Bronchial epithelial cell (primary cell): Measurements from ENCODE around the gene MMP10. TPM values are rescaled to one million over a fixed set of nuclear protein-coding genes. Genes with fewer than 3 reads are reported as not detected.

ENCODE experiments used
- DNase-seq: peaks from one replicate; pipeline ENCODE4 v3.0.0-alpha.2; 2010; ENCODE audit warnings: low read depth
- FAIRE-seq: peaks from 2 replicates; lab custom pipeline; 2011; peaks lifted over from hg19 to GRCh38; lab: Jason Lieb, UNC
- H3K27me3 ChIP-seq: 2 replicates; pipeline ENCODE4 v1.5.1; 2011; ENCODE audit warnings: low read length; ENCODE audit not compliant: control insufficient read depth, insufficient read depth
- H3K36me3 ChIP-seq: 2 replicates; pipeline ENCODE4 v1.5.1; 2011; ENCODE audit warnings: low read length; ENCODE audit not compliant: control insufficient read depth, insufficient read depth
- H3K4me3 ChIP-seq: 2 replicates; pipeline ENCODE4 v1.5.1; 2011; ENCODE audit warnings: mild to moderate bottlenecking, low read depth, low read length, control low read depth
- total RNA-seq: library from RNA; depleted of rRNA; stranded (reverse); fragments of >200 nt; gene quantifications from 2 replicates; pipeline ENCODE4 v1.2.1, GENCODE V29; 2014
- TF ChIP-seq, protein P1 (sequence below): IDR thresholded peaks from 2 replicates; pipeline ENCODE4 v1.5.1; 2011; ENCODE audit warnings: mild to moderate bottlenecking, moderate library complexity, low read length, control low read depth, inconsistent platforms; ENCODE audit not compliant: insufficient read depth, severe bottlenecking

The MMP10 gene
- total RNA-seq, 1 donor from 2014 or later: 4.2 TPM

- no peak overlapping the region for H3K4me3 ChIP-seq
- no peaks in the 10 kb centered on the region for H3K27me3 ChIP-seq
- TF ChIP-seq, protein P1, sequence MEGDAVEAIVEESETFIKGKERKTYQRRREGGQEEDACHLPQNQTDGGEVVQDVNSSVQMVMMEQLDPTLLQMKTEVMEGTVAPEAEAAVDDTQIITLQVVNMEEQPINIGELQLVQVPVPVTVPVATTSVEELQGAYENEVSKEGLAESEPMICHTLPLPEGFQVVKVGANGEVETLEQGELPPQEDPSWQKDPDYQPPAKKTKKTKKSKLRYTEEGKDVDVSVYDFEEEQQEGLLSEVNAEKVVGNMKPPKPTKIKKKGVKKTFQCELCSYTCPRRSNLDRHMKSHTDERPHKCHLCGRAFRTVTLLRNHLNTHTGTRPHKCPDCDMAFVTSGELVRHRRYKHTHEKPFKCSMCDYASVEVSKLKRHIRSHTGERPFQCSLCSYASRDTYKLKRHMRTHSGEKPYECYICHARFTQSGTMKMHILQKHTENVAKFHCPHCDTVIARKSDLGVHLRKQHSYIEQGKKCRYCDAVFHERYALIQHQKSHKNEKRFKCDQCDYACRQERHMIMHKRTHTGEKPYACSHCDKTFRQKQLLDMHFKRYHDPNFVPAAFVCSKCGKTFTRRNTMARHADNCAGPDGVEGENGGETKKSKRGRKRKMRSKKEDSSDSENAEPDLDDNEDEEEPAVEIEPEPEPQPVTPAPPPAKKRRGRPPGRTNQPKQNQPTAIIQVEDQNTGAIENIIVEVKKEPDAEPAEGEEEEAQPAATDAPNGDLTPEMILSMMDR: peak; percentile 58
- DNase-seq (peak; percentile 67), FAIRE-seq (no peak)
- H3K36me3 ChIP-seq: no peaks in the 10 kb centered on the region
Observed at GRCh38 chr11:102810950-102811660, 30.7 kb upstream of the MMP10 start.

GRCh38 chr11:102809971-102810370, 29.5 kb upstream of the MMP10 start:
- TF ChIP-seq, protein P1: no peak
- Histone ChIP-seq H3K4me3 (no peak overlapping the region), H3K36me3 (no peaks in the 10 kb centered on the region), H3K27me3 (no peaks in the 10 kb centered on the region)
- DNase-seq: no peak
- FAIRE-seq: no peak

DNA sequence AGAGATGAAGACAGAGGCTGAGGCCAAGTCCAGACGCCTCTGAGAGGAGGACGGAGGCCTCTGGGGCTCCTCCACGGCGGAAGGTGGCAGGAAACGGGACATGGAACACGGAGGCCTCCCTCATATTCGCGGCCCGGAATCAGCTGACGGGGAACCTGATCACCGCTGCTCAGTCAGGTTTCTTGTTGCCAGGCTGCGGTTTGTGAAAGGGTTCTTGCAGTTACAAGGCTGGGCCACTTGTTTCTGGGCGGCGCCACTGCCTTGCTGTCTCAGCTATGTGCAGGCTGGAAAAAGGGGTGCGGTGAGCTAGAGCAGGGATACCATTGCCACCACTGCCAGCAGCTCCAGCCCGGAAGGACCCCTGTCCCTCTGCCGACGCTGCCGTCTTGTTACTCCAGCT, 27.5 kb upstream of the MMP10 start:
- no peak overlapping the region for H3K4me3 ChIP-seq
- no peak for DNase-seq
- TF ChIP-seq, protein P1: peak; percentile 48
- H3K27me3 ChIP-seq: no peaks in the 10 kb centered on the region
- no peaks in the 10 kb centered on the region for H3K36me3 ChIP-seq
- FAIRE-seq: no peak

DNA sequence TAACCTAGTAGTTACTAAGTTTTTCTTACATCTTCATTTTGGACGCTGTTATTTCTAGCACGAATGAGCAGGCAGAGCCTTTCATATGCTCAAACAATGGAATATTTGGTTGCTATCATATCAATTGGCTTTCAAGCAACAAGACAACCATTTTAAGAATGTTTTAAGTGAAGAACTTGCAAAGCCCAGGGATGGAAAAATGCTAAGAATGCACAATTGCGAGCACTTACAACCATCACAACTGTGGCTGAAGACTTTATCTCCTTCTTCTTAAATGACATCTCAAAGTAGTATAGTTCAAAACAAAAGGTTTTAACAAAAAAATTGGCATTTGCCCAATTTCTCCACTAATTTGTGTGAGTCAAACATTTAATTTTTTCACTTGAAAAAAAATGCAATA, 25.9 kb upstream of the MMP10 start:
- Histone ChIP-seq H3K36me3 (no peaks in the 10 kb centered on the region), H3K4me3 (no peak overlapping the region), H3K27me3 (no peaks in the 10 kb centered on the region)
- TF ChIP-seq, protein P1: no peak
- FAIRE-seq (no peak), DNase-seq (no peak)

DNA sequence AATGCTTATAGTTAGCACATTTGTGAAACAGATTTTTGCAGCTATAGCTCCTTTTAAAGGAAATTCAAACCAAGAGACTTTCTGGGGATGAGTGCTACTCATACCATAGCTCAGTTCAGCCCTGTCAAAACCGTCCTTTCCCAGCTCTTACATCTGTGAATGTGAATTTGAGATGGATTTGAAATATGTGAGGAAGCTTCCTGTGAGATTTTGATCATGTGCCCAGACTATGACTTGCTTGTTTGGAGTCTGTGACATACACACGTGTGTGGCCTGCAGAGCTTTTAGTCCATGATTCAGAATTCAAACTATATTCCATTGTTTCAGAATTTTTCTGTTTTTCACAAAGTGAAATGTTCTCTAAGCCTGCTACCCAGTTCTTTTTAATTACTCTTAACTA, 21.9 kb upstream of the MMP10 start:
- FAIRE-seq (no peak), DNase-seq (peak; percentile 73)
- no peak overlapping the region for H3K4me3 ChIP-seq
- TF ChIP-seq, protein P1: no peak
- H3K27me3 ChIP-seq: no peaks in the 10 kb centered on the region
- no peaks in the 10 kb centered on the region for H3K36me3 ChIP-seq

- H3K4me3 ChIP-seq: no peak overlapping the region
- DNase-seq: no peak
- FAIRE-seq: no peak
Observed at GRCh38 chr11:102800767-102801166, 20.3 kb upstream of the MMP10 start.

More at GRCh38 chr11:102800767-102801166, 20.3 kb upstream of the MMP10 start:
- Histone ChIP-seq H3K27me3 (no peaks in the 10 kb centered on the region), H3K36me3 (no peaks in the 10 kb centered on the region)
- TF ChIP-seq, protein P1: no peak
